Measurements from ENCODE around the gene MAN1C1.
"Not testable (repeated sequence)": the region's sequence is repeated elsewhere in the genome, so short reads cannot be mapped to it uniquely, and the experiment has no call there.

Gene MAN1C1

GRCh38 chr1:25631750-25632485, 15.3 kb downstream of the MAN1C1 start:
- no peak overlapping the region for H3K4me3 ChIP-seq (ENCODE audit: low read depth, low read length)

- H3K4me3 ChIP-seq (ENCODE audit: low read depth, low read length) = no peak overlapping the region
These were observed 17.5 kb downstream of the MAN1C1 start for GRCh38 chr1:25634066-25634465.

- no peak overlapping the region for H3K4me3 ChIP-seq (ENCODE audit: low read depth, low read length)
These were observed 18.3 kb downstream of the MAN1C1 start for GRCh38 chr1:25634896-25635295.

GRCh38 chr1:25636141-25636540, 19.6 kb downstream of the MAN1C1 start:
- not testable (repeated sequence) for H3K4me3 ChIP-seq (ENCODE audit: low read depth, low read length)

- no peak overlapping the region for H3K4me3 ChIP-seq (ENCODE audit: low read depth, low read length)
These were observed 24.2 kb downstream of the MAN1C1 start for GRCh38 chr1:25640646-25641328.

GRCh38 chr1:25641329-25641725, 24.7 kb downstream of the MAN1C1 start:
- no peak overlapping the region for H3K4me3 ChIP-seq (ENCODE audit: low read depth, low read length)

GRCh38 chr1:25641931-25642573, 25.5 kb downstream of the MAN1C1 start:
- no peak overlapping the region for H3K4me3 ChIP-seq (ENCODE audit: low read depth, low read length)

GRCh38 chr1:25642574-25643108, 26.1 kb downstream of the MAN1C1 start:
- H3K4me3 ChIP-seq (ENCODE audit: low read depth, low read length) = no peak overlapping the region

GRCh38 chr1:25643929-25644328, 27.3 kb downstream of the MAN1C1 start:
- no peak overlapping the region for H3K4me3 ChIP-seq (ENCODE audit: low read depth, low read length)

GRCh38 chr1:25644962-25645361, 28.4 kb downstream of the MAN1C1 start:
- H3K4me3 ChIP-seq (ENCODE audit: low read depth, low read length) = no peak overlapping the region

- H3K4me3 ChIP-seq (ENCODE audit: low read depth, low read length) = no peak overlapping the region
These were observed 29.2 kb downstream of the MAN1C1 start for GRCh38 chr1:25645637-25646400.

- H3K4me3 ChIP-seq (ENCODE audit: low read depth, low read length) = no peak overlapping the region
These were observed 30.5 kb downstream of the MAN1C1 start for GRCh38 chr1:25647106-25647505.

- no peak overlapping the region for H3K4me3 ChIP-seq (ENCODE audit: low read depth, low read length)
These were observed 31.3 kb downstream of the MAN1C1 start for GRCh38 chr1:25647863-25648262.

- no peak overlapping the region for H3K4me3 ChIP-seq (ENCODE audit: low read depth, low read length)
These were observed 32.3 kb downstream of the MAN1C1 start for GRCh38 chr1:25648681-25649440.

GRCh38 chr1:25649505-25650288, 33.1 kb downstream of the MAN1C1 start:
- H3K4me3 ChIP-seq (ENCODE audit: low read depth, low read length) = no peak overlapping the region

GRCh38 chr1:25650289-25650576, 33.6 kb downstream of the MAN1C1 start:
- H3K4me3 ChIP-seq (ENCODE audit: low read depth, low read length) = no peak overlapping the region

GRCh38 chr1:25651036-25651640, 34.5 kb downstream of the MAN1C1 start:
- H3K4me3 ChIP-seq (ENCODE audit: low read depth, low read length) = no peak overlapping the region

- H3K4me3 ChIP-seq (ENCODE audit: low read depth, low read length) = no peak overlapping the region
These were observed 35.5 kb downstream of the MAN1C1 start for GRCh38 chr1:25651824-25652741.
